ENCODE measurements around the gene MYH15. TPM values are rescaled to one million over a fixed set of nuclear protein-coding genes. Genes with fewer than 3 reads are reported as not detected.

Gene MYH15
- total and polyA plus RNA-seq, 2 of the 8 experiments (the other 6 are each of a cell fraction or from before 2014, with no cell fraction given) = under 0.01 TPM; not detected in 1

DNA sequence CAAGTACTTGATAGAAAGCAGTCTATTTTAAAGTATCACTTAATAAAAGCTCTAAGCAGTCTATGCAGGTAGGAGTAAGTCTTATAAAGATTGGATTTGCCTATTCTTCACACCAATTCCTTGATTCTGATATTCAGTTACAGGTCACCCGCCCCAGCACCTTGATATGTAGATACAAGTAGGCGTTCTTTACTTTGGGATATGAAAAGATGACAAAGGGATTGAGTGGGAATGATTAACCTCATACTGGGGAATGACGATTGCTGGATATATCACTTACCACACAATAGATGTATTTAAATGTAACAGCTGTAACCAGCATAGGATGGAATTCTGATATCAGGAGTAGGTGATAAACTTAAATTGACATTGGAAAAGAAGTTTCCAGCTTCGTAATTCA lies 166.9 kb downstream of the MYH15 start (continued):
- TF ChIP-seq, protein P1, sequence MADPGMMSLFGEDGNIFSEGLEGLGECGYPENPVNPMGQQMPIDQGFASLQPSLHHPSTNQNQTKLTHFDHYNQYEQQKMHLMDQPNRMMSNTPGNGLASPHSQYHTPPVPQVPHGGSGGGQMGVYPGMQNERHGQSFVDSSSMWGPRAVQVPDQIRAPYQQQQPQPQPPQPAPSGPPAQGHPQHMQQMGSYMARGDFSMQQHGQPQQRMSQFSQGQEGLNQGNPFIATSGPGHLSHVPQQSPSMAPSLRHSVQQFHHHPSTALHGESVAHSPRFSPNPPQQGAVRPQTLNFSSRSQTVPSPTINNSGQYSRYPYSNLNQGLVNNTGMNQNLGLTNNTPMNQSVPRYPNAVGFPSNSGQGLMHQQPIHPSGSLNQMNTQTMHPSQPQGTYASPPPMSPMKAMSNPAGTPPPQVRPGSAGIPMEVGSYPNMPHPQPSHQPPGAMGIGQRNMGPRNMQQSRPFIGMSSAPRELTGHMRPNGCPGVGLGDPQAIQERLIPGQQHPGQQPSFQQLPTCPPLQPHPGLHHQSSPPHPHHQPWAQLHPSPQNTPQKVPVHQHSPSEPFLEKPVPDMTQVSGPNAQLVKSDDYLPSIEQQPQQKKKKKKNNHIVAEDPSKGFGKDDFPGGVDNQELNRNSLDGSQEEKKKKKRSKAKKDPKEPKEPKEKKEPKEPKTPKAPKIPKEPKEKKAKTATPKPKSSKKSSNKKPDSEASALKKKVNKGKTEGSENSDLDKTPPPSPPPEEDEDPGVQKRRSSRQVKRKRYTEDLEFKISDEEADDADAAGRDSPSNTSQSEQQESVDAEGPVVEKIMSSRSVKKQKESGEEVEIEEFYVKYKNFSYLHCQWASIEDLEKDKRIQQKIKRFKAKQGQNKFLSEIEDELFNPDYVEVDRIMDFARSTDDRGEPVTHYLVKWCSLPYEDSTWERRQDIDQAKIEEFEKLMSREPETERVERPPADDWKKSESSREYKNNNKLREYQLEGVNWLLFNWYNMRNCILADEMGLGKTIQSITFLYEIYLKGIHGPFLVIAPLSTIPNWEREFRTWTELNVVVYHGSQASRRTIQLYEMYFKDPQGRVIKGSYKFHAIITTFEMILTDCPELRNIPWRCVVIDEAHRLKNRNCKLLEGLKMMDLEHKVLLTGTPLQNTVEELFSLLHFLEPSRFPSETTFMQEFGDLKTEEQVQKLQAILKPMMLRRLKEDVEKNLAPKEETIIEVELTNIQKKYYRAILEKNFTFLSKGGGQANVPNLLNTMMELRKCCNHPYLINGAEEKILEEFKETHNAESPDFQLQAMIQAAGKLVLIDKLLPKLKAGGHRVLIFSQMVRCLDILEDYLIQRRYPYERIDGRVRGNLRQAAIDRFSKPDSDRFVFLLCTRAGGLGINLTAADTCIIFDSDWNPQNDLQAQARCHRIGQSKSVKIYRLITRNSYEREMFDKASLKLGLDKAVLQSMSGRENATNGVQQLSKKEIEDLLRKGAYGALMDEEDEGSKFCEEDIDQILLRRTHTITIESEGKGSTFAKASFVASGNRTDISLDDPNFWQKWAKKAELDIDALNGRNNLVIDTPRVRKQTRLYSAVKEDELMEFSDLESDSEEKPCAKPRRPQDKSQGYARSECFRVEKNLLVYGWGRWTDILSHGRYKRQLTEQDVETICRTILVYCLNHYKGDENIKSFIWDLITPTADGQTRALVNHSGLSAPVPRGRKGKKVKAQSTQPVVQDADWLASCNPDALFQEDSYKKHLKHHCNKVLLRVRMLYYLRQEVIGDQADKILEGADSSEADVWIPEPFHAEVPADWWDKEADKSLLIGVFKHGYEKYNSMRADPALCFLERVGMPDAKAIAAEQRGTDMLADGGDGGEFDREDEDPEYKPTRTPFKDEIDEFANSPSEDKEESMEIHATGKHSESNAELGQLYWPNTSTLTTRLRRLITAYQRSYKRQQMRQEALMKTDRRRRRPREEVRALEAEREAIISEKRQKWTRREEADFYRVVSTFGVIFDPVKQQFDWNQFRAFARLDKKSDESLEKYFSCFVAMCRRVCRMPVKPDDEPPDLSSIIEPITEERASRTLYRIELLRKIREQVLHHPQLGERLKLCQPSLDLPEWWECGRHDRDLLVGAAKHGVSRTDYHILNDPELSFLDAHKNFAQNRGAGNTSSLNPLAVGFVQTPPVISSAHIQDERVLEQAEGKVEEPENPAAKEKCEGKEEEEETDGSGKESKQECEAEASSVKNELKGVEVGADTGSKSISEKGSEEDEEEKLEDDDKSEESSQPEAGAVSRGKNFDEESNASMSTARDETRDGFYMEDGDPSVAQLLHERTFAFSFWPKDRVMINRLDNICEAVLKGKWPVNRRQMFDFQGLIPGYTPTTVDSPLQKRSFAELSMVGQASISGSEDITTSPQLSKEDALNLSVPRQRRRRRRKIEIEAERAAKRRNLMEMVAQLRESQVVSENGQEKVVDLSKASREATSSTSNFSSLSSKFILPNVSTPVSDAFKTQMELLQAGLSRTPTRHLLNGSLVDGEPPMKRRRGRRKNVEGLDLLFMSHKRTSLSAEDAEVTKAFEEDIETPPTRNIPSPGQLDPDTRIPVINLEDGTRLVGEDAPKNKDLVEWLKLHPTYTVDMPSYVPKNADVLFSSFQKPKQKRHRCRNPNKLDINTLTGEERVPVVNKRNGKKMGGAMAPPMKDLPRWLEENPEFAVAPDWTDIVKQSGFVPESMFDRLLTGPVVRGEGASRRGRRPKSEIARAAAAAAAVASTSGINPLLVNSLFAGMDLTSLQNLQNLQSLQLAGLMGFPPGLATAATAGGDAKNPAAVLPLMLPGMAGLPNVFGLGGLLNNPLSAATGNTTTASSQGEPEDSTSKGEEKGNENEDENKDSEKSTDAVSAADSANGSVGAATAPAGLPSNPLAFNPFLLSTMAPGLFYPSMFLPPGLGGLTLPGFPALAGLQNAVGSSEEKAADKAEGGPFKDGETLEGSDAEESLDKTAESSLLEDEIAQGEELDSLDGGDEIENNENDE (IDR thresholded peaks at IDR 0.05; ENCODE audit: insufficient replicate concordance, low read length) = no peak
- TF ChIP-seq NRF1 (IDR thresholded peaks at IDR 0.05; ENCODE audit: low read depth, low read length) (no peak), ZNF274 (IDR thresholded peaks at IDR 0.05; ENCODE audit: borderline replicate concordance, extremely low read depth, low read length) (no peak)
